Measurements from ENCODE around the gene FUT6.
"Not testable (repeated sequence)": the region's sequence is repeated elsewhere in the genome, so short reads cannot be mapped to it uniquely, and the experiment has no call there.

FUT6 gene, protein sequence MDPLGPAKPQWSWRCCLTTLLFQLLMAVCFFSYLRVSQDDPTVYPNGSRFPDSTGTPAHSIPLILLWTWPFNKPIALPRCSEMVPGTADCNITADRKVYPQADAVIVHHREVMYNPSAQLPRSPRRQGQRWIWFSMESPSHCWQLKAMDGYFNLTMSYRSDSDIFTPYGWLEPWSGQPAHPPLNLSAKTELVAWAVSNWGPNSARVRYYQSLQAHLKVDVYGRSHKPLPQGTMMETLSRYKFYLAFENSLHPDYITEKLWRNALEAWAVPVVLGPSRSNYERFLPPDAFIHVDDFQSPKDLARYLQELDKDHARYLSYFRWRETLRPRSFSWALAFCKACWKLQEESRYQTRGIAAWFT

DNA sequence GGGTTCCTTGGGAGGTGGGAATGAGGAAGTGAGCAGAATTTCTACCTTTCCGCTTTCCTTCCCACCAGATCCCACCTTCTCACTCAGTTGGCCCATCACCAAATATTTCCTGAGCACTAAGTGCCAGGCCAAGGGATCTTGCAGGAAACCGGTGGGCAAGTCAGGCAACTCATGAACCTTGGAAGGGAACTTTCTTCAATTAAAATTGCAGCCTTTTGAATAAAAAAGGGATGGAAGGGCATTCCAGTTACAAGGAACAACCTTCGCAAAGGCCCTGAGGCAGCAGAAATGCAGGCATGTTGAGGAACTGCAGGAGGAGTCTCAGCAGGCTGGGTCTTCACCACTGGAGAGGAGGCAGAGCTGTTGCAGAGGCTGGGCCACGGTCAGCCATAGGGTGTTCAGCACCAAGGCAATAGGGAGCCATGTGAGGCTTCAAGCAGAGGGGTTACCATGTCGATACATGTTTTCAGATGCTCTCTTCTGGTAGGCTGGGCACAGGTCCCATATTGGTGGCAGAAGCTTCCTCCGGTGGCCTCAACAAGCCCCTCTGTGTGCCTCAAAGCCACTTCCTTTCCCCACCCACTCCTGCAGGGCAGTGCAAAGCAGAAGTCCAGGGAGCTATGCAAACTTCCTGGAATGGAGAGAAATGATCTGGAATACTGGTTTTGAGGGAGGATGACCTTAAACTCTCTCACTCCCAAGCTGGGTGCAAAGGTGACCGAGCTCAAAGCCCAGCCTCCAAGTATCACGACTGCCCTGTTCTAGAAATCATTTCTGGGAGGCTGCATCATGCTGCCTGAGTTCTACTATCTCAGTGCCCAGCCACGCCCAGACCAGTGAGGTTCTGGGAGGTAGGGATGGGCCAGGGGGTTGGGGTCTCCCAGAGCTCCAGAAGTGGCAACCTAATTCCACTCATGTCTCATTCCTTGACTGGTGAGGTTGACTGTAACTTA, at the start of gene FUT6:
FUT6 (minus strand) TSS at position 638 of the 953 bp plus-strand sequence. CDS start 7,135 bp downstream, outside the sequence.
- peak; percentile 63 for DNase-seq

DNA sequence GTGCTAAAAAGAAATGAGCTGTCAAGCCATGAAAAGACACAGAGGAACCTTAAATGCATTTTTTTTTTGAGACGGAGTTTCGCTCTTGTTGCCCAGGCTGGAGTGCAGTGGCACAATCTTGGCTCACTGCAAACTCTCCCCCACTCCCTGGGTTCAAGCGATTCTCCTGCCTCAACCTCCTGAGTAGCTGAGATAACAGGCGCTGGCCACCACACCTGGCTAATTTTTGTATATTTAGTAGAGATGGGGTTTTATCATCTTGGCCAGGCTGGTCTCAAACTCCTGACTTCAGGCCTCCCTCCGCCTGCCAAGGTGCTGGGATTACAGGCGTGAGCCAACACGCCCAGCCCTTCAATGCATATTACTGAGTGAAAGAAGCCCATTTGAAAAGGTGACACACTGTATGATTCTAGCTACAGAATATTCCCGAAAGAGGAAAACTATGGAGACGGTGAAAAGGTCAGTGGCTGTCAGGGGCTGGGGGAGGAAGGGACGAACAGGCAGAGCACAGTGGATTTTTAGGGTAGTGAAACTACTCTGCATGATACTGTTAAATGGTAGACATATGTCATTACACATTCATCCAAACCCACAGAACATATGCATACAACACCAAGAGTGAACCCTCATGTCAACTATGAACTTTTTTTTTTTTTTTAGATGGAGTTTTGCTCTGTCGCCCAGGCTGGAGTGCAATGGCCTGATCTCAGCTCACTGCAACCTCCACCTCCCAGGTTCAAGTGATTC, 44.7 kb upstream of the FUT6 start:
- DNase-seq = not testable (repeated sequence)

DNA sequence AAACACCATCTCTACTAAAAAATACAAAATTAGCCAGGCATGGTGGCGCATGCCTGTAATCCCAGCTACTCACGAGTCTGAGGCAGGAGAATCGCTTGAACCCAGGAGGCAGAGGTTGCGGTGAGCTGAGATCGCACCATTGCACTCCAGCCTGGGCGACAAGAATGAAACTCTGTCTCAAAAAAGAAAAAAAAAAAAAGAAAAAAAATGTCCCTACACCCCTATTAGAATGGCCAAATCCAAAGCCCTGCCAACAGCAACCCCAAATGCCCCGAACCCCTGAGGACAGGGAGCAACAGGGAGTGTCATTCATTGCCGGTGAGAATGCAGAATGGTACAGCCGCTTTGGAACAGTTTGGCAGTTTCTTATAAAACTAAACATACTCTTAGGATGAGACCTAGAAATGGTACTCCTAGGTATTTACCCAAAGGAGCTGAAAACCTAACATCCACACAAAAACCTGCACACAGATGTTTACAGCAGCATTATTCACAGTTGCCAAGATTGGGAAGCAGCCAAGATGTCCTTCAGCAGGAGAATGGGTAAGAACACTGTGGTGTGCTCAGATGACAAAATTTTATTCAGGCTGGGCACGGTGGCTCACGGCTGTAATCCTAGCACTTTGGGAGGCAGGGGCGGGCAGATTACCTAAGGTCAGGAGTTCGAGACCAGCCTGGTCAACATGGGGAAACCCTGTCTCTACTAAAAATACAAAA, 43.8 kb upstream of the FUT6 start:
- DNase-seq = not testable (repeated sequence)

DNA sequence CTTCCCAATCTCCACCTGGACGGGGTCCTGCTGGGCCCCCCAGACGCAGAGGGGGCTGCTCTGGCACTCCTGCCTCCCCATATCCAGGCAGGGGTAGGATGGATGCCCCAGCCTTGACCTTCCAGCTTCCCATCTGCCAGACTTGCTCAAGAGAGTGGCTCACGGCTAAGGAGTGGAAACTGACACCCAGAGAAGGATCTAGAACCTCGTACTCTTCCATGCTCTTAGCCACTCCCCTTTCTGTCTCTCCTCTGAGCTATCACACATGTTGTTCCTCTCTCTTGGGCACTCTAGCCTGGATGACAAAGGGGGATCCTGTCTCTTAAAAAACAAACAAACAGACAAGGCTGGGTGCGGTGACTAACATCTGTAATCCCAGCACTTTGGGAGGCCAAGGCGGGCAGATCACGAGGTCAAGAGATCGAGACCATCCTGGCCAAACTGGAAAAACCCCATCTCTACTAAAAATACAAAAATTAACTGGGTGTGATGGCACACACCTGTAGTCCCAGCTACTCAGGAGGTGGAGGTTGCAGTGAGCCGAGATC, 43.0 kb upstream of the FUT6 start:
- DNase-seq = no peak

DNA sequence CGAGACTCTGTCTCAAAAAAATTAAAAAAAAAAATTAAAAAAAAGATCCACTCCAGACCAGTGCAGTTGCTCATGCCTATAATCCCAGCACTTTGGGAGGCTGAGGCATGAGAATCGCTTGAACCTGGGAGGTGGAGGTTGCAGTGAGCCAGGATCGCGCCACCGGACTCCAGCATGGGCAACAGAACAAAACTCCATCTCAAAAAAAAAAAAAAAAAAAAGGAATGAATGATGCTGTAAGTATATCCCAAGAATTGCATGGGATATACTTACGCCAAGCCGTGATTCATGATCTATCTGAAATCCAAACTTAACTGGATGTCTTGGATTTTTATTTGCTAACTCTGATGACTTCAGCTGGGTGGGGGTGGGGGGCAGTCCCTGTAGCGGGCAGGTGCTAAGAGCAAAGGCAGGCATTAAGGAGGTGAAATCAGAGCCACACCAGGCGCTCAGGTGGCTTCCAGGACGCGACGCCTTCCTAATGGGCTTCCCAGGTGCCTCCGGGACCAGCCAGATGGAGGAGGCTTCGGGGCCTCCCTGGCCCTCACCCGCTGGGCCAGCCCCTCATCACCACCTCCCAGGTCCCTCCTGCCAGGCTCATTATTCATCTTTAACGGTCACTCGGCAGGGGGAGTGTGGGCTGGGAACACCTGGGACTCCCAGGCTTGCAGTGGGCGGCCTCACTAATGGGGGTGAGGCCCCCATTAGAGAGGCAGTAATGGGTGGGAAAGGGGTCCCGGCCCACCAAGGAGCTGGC, 42.2 kb upstream of the FUT6 start:
- no peak for DNase-seq

DNA sequence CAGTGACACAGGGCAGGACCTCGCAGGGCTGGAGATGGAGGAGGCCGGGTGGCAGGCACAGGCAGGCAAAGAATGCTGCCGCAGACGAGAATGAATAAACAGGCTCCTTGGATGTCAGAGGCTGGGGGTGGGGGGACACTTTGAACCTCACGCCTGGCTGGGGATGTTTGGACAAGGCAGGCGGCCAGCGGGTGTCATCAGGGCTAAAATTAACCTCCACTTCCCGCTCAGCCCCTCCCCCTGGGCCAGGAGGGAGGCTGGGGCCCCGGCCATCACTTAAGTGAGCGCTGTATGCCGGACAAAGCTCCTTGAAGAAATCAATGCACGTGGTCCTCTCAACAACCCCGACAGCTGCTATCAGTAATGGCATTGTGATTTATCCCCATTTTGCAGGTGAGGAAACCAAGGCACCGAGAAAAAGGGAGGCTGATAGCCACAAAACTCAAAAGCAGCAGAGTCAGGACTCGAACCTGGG, 41.1 kb upstream of the FUT6 start:
- DNase-seq = no peak

DNA sequence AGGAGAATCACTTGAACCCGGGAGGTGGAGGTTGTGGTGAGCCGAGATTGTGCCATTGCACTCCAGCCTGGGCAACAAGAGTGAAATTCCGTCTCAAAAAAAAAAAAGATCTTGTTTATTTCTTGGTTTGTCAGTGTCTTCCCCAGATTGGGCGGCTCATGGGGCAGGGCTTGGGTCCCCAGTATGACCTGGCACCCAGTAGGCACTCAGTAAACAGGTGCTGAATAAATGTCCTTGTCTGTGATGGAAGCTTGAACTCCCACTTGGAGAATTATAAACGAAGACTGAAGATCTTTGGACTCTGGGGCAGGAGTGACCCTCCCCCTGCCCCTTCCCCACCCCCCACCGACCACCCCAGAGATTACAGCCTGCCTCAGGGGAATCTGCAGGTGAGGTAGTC, 40.7 kb upstream of the FUT6 start:
- DNase-seq = no peak

DNA sequence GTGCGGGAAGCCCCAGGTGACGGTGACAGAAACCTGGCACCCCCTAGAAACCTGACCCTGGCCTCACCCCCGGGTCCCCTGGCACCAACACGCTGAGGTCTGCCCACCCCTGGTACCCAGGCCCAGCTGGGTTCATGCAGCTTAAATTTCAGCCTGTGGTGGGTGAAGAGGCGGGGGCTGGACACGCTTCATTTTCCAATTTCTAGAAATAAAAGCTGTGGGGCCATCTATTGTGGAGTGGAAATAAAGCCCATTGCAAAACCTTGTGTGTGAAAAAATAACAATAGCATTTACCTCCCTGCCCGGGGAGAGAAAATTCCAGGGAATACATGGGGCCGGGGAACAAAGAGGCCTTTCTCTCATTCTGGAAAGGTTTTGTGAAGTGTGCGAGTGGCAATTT, 38.4 kb upstream of the FUT6 start:
- DNase-seq = no peak

DNA sequence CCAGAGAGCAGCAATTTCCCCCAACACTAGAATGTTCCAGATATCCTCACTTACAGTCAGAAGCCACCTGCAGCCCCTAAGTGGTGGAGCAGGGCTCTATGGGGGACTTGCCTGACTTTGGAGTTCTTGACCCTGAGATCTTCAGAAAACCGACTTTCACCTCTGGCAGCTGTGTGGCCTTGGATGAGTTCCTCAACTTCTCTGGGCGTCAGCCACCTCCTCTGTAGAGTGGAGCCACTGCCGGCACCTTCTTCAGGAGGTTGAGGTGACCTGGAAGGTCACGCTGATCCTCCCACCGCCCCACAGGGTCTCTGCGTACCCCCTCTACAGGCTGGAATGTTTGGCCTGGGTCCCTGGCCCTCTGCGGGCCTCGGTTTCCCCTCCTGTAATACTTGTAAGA, 37.9 kb upstream of the FUT6 start:
- DNase-seq = no peak

DNA sequence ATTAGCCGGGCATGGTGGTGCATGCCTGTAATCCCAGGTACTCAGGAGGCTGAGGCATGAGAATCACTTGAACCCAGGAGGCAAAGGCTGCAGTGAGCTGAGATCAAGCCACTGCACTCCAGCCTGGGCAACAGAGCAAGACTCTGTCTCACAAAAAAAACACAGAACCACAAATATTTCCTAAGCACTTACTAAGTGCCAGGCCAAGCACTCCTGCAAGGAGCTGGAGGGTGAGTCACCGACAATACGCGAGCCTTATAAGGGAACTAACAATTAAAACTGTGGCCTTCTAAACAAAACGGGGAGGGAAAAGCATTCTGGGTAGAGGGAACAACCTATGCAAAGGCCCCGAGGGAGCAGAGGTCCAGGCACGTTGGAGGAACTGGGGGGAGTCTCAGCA, 35.0 kb upstream of the FUT6 start:
- DNase-seq = not testable (repeated sequence)

DNA sequence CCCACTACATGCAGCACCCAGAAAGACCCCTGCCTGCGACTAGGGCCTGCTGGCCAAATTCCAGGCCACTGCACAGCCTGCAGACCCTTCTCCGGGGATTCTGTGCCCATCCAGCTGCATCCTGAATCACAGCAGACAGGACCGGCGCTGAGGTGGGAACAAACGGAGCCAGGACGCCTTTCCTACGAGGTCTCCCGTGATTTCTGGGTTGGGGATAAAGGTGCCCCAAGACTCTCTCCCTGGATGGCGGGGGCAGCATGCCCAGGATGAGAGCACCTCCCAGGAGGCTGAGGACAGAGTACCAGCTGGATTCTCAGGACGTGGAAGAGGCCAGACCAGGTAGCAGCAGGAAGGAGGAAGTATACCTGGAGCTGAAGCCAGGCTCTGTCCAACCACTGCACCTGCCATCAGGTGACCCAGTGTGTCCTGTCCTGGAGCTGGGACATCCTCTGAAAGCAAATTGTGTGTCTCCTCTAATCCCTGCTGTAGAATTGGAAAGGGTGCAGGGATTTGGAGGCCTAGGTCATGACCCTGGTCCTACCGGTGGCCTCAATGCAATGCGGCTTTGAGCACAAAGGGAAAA, 34.2 kb upstream of the FUT6 start:
- no peak for DNase-seq

DNA sequence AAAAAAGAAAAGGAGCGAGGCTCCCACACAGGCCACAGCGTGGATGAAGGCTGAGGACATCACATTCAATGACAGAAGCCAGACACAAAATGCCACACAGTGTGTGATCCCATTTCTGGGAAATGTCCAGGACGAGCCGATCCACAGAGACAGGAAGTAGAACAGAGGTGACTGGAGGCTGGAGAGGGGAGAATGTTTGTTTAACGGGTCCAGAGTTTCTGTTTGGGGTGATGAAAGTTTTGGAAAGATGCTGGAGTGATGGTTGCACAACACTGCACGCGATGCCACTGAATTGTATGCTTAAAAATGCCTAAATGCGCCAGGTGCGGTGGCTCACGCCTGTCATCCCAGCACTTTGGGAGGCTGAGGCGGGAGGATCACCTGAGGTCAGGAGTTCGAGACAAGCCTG, 31.5 kb upstream of the FUT6 start:
- no peak for DNase-seq

DNA sequence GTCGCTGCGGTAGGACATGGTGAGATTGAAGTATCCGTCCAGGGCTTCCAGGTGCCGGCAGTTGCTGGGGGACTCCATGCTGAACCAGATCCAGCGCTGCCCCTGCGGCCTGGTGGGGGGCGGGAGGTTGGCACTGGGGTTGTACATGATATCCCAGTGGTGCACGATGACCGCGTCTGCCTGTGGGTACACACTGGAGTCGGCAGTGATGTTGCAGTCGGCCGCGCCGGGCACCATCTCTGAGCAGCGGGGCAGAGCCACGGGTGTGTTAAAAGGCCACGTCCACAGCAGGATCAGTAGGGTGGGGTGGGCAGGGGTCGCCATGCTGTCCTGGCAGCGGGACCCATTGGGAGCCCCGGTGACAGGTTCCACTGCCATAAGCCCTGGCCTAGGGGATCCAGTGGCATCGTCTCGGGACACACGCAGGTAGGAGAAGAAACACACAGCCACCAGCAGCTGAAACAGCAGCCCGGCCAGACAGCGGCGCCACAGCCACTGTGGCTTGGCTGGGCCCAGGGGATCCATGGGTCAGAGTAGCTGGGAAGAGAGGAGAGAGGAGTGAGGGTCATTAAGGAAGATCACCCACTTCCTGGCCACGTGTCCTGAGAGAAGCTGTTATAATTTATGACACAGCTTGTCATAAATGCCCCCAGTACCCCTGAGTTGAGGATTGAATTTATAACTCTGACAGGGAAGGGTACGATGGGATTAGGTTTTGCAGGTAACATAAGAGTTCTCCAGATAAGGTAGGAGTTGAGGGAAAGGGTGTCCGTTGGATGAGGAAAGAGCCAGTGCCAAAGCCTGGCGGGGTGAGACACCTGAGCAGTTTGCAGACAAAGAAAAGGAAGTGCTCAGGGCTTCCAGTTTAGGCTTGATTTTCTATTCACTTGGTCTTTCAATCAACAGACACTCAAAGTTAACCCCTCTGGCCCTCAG, 28.0 kb upstream of the FUT6 start:
- DNase-seq = no peak

DNA sequence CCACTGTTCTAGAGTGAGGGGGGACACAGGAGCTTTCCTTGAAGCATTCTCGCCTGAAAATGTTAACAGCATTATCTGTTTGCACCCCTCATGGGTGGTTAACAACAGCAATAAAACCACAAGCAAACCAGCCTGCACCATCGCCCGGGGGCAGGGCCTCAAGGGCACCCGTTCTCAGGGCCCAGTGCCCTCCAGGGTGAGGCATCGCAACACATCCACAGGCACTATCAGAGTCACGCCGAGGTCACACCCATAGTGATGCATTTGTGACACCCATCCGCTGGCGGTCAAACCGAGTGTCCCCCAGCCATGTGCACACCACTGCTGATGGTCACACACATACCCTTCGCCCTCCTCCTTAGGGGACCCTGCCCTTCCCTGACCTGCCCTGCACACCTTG, 26.3 kb upstream of the FUT6 start:
- DNase-seq = no peak

DNA sequence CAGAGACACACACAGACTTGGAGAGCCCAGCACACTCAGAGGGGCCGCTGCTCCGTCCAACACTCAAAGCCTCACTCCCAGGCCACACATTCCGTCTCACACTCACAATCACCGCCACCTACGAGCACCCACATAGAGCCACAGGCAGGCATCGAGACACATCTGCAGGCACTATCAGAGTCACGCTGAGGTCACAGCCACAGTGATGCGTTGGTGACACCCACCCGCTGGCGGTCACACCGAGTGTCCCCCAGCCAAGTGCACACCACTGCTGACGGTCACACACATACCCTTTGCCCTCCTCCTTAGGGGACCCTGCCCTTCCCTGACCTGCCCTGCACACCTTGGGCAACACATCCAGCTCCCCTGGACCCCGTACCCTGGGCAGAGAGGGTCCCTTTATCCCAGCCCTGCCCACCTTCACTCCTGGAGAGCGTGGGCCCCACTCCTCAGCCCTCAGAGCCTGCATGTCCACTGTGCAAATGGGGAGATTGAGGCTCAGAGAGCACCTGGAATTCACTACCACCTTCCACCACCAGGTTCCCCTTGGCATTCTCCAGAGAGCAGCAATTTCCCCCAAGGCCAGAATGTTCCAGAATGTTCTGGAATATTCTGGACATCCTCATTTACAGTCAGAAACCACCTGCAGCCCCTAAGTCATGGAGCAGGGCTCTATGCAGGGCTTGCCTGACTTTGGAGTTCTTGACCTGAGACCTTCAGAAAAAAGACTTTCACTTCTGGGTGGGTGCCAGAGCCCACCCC, 25.4 kb upstream of the FUT6 start:
- no peak for DNase-seq

DNA sequence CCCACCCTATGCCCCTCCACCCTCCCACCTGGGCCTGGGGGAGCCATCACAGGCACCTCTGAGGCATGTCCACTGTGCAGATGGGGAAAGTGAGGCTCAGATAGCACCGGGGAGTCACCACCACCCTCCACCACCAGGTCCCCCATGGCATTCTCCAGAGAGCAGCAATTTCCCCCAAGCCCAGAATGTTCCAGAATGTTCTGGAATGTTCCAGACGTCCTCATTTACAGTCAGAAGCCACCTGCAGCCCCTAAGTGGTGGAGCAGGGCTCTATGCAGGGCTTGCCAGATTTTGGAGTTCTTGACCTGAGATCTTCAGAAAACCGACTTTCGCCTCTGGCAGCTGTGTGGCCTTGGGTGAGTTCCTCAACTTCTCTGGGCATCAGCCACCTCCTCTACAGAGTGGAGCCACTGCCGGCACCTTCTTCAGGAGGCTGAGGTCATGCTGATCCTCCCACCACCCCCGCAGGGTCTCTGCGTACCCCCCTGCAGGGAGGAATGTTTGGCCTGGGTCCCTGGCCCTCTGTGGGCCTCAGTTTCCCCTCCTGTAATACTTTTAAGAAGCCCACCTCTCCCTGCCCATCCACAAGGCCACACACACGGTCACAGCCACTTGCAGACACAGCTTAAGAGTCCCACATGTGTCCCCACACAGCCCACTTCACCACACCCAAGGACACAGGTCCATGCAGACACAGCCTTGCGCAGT, 24.7 kb upstream of the FUT6 start:
- DNase-seq = no peak

DNA sequence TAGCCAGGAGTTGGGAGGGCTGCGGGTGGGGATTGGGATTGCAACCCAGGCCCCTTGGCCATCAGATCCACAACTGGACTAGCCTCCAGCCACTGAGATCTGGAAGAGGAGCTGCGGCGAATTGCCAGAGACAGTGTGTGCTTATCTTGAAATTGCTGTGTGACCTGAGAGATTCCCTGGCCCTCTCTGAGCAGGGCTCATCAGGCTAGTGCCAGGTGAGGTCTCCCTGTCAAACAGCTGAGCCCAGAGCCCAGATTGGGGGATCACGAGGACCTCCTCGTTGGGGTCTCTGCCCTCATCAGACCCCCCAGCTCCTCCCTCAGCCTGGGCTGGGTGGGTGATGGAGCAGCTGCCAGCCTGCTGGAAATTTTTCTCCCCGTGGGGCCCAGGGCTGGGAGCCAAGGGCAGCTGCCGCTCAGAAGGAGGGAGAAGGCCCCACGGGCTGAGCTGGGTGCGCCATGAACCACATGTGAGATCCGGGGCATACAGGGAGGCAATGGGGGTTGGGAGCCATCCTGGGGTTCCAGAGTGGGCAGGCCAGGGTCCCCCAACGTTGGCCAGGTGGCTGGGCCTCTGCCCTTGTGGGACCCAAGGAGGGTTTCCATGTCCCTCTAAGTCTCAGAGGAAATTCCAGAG, 23.6 kb upstream of the FUT6 start:
- no peak for DNase-seq

All from GDM1 (cell line).